LoVo (cell line): ENCODE results near the gene FBXO44.

Experiments
- DNase-seq: peaks from one replicate; pipeline ENCODE4 v3.0.0-alpha.2; 2016; ENCODE audit warnings: low spot score

Gene FBXO44

DNA sequence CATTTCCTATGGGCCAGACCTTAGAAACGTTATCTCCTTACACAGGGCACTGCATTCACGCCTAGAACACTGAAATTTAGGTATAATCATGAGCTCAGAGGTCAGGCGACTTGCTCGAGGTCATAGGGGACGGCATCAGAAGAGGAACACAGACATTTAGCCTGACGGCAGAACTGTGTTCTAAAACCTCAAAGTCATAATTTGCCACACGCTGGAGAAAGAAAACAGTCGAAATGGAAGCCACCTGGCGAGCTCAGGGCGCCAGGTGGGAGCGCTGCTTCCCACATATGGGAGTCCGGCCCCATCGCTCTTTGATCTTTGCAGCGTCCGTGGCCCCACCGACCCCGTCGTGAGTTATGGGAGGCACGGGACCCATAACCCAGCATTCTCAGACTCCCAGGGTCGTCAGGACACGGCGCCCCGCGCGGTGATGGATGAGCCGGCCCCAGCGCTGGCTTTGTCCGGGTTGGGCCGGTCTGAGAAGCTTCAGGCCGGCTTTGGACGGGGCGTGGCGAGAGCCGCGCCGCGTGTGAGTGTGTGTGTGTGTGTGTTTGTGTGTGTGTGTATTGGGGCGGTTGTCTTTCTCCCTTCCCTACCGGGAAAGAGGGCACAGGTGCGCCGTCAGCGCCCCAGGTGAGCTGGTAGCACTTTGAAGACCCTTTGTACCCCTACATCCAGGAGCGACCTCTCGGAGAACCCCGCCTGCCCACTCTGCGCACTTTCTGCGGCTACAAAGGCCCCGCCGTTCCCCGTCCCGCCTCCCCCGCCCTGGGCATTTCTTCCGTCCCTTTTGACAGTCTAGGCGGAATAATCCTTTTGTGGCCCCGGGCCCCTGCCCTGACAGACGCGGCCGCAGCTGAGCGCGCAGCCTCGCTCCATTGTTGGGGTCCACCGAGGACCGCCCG lies 36.0 kb downstream of the FBXO44 start:
- DNase-seq, result no peak

- DNase-seq, result no peak
These were observed 36.7 kb downstream of the FBXO44 start, which contains the start of gene DRAXIN for GRCh38 chr1:11691302-11691914. Gene DRAXIN, plus strand, starts transcription at chr1:11691710. Its CDS starts 14,549 bp downstream, at chr1:11706259.

GRCh38 chr1:11691928-11692711 lies 37.4 kb downstream of the FBXO44 start:
- DNase-seq, result no peak

GRCh38 chr1:11693024-11693590 lies 38.4 kb downstream of the FBXO44 start:
- DNase-seq, result peak; percentile 59

DNA sequence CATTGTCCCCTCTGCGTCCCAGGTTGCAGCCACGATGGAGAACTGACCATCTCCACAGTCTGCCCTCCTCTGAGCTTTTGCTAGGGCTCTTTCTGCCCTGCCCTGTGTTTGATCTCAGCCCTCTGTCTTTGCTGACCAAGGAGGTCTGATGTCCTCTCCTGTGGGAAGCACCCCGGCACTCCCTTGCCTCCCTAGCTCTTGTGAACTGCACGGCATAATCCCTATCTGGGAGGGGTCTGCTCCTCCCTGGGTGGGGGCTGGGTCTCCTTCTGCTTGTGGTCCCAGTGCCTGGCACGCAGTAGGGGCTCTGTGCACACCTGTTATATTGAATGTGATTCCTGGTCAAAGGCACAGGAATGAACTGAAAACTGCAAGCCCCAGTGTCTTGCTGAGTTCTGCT lies 39.2 kb downstream of the FBXO44 start:
- no peak for DNase-seq

- DNase-seq, result no peak
These were observed 41.2 kb downstream of the FBXO44 start for GRCh38 chr1:11695861-11696260.

- DNase-seq, result no peak
These were observed 42.7 kb downstream of the FBXO44 start for GRCh38 chr1:11697188-11697892.

DNA sequence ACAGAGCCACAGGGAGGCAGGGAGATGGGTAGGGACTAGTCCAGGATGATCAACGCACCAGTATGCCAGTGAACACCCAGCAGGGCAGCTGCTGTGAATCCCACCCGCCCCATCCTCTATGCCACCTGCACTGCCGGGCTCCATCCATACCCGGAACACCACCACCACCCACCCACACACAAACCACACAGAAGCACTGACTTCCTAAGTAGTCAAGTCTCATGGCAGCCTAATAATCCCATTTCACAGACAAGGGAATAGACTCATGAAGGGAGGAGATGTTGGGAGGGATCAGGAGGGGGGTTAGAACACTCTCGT lies 43.2 kb downstream of the FBXO44 start:
- DNase-seq, result no peak

GRCh38 chr1:11700601-11701467 lies 46.2 kb downstream of the FBXO44 start:
- no peak for DNase-seq

- DNase-seq, result no peak
These were observed 46.9 kb downstream of the FBXO44 start for GRCh38 chr1:11701551-11701961.

- no peak for DNase-seq
These were observed 47.5 kb downstream of the FBXO44 start for GRCh38 chr1:11701981-11702803.

DNA sequence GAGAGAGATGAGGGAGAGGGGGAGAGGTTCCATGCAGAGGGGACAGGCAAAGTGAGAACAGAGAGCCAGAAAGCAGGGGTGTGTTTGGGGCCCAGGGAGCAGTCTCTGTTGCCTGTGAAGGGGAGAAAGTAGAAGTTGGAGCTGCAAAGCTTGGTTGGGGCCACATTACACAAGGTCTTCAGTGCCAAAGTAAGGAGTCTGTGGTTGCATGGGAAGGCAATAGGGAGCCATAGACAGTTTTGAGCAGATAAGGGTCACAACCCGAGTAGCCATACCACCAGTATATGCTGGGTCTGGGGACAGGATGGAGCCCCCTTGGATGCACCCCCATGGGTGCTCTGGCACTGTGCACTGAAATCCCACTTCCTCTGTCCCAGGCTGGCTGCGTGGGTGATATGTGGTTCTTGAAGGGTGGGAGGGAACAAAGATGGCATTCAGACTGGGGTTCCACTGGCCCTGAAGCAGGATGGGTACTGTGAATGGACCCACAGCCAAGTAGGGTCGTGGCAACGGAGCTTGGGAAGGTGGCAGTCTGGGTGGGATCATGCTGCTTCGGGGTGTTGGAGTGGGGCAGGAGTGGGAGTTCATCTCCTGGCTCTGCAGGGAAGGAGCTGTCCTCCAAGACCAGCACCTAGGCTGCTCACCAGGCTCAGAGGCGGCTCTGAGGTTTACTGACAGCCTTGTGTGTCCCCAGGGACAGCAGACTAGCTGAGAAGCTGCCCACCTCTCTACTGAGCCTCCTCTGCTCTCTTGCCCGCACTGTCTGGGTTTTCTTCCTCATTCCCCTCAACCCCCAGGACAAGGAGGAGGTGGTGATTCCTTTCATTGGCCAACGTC lies 48.9 kb downstream of the FBXO44 start:
- no peak for DNase-seq

DNA sequence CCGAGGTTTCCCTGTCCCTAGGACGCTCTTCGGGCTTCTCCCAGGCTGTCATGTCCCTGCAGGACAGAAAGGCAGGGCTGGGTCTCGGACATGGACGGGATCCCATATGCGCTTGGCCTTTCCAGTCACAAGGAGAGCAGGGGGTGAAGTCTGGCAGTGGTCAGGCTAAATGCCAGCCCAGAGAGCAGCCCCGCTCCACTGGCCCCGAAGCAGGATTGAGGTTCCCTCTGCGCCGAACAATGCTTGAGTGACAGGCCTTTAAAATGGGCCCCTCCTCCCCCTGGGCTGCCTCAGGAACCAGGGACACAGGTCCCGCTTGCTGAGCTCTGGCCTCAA lies 49.5 kb downstream of the FBXO44 start:
- no peak for DNase-seq

DNA sequence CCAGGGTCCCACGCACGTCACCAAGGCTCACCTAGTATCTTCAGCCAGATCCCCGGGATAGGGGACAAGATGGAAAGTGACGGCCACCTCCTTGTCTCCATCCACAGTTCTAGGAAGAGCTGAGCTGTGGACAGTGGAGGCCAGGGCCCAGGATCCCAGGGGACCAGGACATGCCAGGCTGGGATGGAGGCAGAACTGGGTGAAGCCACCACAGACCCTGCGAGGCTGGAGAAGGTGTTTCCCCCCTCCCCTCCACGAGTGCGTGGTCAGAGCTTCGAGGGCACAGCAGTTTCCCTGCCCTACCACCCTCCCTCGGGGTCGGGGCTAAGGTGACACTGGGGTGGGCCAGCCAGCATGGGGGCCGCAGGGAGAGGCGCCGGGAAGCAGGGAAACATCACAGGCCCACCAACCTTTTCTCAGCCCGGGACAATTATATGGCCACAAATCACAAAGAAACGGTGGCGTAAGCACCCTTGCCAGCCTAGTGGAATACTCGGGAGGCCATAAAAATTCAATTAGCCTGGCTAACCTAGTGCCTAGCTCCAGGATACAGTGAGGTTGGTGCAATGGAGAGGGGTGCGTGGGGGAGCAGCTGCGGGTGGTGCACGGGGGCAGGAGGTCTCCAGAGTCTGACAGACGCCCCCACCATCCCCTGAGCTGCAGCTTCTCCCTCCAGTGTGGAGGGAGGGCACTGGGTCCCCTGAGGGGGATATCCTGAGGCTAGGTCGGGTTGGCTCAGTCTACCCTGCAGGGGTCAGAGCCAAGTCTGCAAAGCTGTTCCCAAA lies 50.2 kb downstream of the FBXO44 start:
- DNase-seq, result no peak

GRCh38 chr1:11705596-11705995 lies 50.9 kb downstream of the FBXO44 start:
- DNase-seq, result no peak

DNA sequence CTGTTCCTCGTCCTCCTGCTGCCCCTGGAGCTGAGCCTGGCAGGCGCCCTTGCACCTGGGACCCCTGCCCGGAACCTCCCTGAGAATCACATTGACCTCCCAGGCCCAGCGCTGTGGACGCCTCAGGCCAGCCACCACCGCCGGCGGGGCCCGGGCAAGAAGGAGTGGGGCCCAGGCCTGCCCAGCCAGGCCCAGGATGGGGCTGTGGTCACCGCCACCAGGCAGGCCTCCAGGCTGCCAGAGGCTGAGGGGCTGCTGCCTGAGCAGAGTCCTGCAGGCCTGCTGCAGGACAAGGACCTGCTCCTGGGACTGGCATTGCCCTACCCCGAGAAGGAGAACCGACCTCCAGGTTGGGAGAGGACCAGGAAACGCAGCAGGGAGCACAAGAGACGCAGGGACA lies 51.6 kb downstream of the FBXO44 start:
- no peak for DNase-seq

DNA sequence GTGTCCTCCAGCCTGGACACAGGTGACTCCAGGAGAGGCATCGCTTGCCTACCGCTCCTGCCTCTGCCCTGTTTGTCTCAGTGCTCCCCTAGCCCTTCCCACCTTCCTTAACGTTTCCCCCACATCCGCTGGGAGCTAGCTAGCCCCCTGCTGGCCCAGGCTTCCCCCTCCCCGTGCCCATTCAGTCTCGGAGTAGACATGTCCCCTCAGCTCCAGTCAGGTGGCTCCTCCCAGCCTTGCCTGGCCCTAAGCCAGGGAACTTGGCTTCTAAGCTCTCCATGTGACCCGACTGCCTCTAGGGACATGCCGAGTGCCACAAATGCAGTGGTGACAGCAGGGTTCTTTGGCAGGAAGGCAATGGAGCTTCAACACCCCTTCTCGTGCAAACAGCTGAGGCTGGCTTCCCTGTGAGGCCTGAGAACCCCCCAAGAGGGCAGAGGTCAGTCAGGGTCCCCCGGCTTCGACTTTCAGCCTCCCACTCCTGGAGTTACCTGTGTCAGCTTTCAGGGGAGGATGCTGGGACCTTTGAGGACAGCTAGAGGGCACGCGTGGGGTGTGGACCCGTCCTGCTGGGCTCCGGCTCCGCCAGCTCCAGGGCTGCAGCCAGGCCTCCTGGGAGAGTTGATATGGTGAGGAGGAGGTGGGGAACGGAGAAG lies 53.1 kb downstream of the FBXO44 start:
- DNase-seq, result peak; percentile 60
